HG03097 (cell line): ENCODE measurements around the gene PRDX5.

Experiments used
- ATAC-seq: cut with Tn5 transposase; IDR thresholded peaks from one replicate; pipeline ENCODE4 v1.9.1; 2021; ENCODE audit not compliant: unreplicated experiment, low FRiP score

The PRDX5 gene

DNA sequence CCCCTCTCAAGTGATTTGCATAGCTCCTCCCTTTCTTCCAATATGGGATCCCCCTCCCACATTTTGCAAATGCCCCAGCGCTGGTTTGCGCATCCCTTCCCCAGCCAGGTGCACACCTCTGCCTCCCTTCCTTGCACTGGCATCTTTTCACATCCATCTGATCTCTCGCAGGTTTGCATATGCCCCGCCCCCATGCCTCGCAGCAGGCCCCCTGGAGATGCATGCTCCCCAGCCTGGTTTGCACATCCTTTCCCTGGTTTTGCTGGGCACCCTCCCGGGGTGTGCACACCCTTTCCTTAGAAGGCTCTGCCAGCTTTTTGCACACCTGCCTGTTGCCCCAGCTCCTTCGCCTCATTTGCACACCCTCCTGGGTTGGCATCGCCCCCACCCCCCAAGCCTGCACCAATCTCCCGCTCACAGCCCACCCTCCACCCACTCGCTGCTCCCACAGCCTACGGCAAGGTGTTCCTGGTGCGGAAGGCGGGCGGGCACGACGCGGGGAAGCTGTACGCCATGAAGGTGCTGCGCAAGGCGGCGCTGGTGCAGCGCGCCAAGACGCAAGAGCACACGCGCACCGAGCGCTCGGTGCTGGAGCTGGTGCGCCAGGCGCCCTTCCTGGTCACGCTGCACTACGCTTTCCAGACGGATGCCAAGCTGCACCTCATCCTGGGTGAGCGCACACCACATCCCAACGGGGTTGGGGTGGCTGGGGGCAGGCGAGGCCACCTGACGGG lies 42.0 kb downstream of the PRDX5 start:
- ATAC-seq, result no peak

DNA sequence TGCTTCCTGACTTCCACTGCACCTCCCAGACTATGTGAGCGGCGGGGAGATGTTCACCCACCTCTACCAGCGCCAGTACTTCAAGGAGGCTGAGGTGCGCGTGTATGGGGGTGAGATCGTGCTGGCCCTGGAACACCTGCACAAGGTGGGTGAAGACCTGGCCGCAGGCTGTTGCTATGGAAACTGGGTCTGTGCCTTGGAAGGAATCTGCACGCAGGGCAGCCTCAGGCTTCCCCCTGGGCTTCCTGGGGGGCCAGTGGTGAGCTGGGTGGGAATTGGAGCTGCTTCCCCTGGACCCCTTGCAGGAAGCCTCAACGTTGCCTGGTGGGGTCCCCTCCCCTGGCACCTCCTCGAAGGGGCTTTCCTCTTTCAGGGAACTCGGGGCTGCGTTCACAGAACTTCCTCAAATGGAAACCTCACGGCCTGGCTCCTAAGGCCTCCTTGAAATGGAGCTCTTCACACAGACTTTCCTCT lies 42.6 kb downstream of the PRDX5 start:
- ATAC-seq, result no peak

DNA sequence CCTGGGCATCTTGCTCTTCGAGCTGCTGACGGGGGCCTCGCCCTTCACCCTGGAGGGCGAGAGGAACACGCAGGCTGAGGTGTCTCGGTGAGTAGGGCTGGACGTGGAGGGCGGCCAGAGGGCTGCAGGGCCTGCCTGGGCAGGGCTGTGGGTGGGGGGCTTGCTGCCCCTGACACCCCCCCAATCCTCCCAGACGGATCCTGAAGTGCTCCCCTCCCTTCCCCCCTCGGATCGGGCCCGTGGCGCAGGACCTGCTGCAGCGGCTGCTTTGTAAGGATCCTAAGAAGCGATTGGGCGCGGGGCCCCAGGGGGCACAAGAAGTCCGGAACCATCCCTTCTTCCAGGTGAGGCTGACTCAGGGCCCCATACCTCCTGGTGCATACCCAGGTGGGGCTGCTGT lies 43.7 kb downstream of the PRDX5 start:
- ATAC-seq, result no peak

DNA sequence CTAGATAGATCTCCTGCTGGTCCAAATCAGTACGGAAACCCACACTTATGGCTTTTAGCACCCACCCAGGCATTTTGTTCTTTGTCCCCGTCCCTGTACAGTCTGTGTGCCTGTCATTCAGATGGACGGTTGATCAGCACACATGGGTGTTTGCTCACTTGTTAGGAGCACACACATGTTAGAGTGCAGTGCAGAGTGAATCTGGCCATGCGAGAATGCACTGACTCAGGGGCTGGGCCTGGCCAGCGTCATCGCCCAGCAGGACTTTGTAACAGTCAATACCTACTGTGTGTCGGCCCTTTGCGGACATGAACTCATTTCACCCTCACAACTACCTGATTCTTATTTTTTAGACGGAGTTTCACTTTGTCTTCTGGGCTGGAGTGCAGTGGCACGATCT lies 44.4 kb downstream of the PRDX5 start:
- ATAC-seq, result no peak

DNA sequence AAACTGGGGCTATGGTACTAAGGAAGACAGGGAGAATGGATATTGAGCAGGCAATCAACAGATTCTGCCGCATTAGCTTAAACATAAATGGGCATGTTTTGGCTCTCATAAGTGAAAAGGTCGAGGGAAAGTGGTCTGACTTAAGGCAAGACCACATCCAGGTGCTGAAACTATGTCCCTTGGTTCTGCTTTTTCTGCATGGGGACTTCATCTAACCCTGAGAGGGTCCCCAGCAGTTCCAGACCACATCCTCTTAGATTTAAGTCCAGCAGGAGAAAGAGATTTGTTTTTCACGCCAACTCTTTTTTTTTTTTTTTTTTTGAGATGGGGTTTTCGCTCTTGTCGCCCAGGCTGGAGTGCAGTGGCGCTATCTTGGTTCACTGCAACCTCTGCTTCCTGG lies 46.5 kb downstream of the PRDX5 start:
- ATAC-seq, result no peak

DNA sequence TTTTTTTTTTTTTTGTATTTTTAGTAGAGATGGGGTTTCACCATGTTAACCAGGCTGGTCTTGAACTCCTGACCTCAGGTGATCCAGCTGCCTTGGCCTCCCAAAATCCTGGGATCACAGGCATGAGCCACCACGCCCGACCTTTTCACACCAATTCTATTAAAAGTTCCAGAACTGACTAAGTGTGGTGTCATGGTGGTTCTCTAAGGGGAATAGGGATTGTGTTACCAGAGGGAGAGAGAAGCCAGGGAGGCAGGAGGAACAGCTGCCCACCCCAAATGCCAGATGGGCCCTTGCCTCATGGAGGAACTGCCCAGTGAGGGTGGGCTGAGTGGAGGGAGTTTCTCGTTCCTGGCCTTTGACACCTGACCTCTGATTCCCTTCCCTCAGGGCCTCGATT lies 47.0 kb downstream of the PRDX5 start:
- ATAC-seq, result no peak

DNA sequence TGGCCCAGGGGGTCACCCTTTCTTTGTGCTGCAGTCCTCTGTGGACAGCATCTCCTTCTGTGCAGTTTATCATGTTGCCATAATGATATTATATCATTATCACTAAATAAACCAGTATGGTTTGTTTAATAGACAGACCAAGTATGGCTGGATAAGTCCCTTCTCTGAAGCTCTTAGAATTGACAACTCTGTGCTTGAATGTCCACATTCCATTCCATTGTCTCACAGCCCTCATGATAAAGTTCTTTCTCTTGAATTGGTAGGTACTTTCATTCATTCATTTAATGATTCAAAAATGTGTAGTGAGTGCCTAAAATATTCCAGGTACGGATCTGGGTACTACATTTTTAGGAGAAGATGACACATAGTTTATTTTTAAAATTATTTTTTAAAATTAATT lies 48.8 kb downstream of the PRDX5 start:
- no peak for ATAC-seq

DNA sequence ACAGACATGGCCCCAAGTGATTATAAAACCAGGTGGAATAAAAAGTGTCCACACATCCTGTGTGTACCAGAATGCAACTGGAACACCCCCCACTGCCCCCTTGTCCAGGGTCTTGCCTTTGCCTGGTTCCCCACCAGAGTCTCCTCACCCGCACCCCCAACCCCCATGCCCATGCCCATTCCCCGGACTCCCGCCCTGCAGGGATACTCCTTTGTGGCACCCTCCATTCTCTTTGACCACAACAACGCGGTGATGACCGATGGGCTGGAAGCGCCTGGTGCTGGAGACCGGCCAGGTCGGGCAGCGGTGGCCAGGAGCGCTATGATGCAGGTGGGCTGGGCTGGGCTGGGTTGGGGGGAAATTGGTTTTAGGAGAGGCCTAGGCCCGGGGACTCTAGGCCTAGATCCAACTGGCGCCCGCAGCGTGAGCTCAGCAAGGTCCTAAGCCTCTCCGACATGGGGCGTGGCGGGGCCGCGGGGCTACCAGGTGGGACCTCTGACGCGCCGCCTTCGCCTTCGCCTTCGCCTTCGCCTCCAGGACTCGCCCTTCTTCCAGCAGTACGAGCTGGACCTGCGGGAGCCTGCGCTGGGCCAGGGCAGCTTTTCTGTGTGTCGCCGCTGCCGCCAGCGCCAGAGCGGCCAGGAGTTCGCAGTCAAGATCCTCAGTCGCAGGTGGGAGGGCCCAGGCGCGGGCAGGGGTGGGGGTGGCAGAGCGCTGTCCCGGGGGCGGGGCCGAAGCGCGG lies 50.2 kb downstream of the PRDX5 start:
- ATAC-seq, result no peak

DNA sequence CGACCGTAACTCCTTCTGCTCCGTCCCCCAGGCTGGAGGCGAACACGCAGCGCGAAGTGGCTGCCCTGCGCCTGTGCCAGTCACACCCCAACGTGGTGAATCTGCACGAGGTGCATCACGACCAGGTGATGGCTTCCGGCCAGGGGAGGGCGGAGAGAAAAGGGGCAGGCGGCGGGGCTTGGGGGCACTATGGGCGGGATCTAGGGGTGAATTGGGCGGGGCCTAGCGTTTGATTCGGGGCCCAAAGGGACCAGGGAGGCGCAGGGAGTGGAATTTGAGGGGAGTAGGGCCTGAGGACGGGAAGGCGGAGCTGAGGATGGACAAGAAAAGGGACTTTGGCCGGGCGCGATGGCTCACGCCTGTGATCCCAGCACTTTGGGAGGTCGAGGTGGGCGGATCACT lies 50.8 kb downstream of the PRDX5 start:
- ATAC-seq, result no peak

DNA sequence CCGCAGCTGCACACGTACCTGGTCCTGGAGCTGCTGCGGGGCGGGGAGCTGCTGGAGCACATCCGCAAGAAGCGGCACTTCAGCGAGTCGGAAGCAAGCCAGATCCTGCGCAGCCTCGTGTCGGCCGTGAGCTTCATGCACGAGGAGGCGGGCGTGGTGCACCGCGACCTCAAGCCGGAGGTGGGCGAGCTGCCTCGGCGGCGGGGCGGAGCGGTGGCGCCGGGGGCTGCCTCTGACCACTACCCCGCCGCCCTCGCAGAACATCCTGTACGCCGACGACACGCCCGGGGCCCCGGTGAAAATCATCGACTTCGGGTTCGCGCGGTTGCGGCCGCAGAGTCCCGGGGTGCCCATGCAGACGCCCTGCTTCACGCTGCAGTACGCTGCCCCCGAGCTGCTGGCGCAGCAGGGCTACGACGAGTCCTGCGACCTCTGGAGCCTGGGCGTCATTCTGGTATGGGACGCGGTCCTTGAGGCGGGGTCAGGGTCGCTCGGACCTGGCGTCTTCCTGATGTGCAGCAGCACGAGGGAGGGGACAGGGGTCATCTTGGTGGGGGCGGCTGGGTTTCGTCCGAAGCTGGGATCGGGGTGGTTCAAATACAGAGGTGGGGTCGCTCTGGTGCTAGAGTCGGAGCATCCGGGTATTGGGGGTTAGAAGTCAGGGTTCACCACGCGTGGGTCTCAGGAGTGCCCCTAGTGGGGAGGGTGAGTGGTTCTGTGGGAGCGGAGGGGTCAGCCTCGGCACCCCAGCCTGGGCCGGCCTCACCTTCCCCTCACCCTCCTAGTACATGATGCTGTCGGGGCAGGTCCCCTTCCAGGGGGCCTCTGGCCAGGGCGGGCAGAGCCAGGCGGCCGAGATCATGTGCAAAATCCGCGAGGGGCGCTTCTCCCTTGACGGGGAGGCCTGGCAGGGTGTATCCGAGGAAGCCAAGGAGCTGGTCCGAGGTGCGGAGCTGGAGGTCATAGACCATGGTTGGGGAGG lies 51.8 kb downstream of the PRDX5 start:
- no peak for ATAC-seq

DNA sequence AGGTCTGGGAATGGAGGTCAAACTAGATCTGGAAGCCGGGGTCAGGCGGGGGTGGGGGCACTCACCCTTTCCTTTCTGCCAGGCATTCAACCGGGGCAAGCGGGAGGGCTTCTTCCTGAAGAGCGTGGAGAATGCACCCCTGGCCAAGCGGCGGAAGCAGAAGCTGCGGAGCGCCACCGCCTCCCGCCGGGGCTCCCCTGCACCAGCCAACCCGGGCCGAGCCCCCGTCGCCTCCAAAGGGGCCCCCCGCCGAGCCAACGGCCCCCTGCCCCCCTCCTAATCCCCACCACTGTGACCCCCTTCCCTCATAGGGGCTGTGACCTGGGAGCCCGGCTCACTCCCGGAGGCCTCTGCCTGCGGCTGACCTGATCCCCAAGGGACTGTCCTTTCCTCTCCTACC lies 53.3 kb downstream of the PRDX5 start:
- no peak for ATAC-seq
